Smooth muscle cell (in vitro differentiated cells): ENCODE data around the gene ITCH. TPM values are rescaled to one million over a fixed set of nuclear protein-coding genes. Genes with fewer than 3 reads are reported as not detected.
"Not testable (repeated sequence)": the region's sequence is repeated elsewhere in the genome, so short reads cannot be mapped to it uniquely, and the experiment has no call there.

ENCODE experiments used
- DNase-seq: peaks from one replicate; lab custom pipeline; 2025; ENCODE audit not compliant: unreplicated experiment; lab: John Stamatoyannopoulos, UW
- H2AFZ ChIP-seq: fragments of 200-600 bp; sonication (generic); 2 replicates; pipeline ENCODE4 v1.6.0; 2016; ENCODE audit warnings: antibody characterized with exemption, low read depth, mild to moderate bottlenecking
- H3F3A ChIP-seq: fragments of 200-600 bp; sonication (generic); 2 replicates; pipeline ENCODE4 v1.6.0; 2017; ENCODE audit warnings: antibody characterized with exemption, low read depth
- H3K27ac ChIP-seq: fragments of 200-600 bp; sonication (generic); 2 replicates; pipeline ENCODE4 v1.5.1; 2016; ENCODE audit warnings: low read depth, mild to moderate bottlenecking
- H3K27me3 ChIP-seq: fragments of 200-600 bp; sonication (generic); 2 replicates; pipeline ENCODE4 v1.6.1; 2016; ENCODE audit warnings: low read depth, mild to moderate bottlenecking
- H3K36me3 ChIP-seq: fragments of 200-600 bp; sonication (generic); 2 replicates; pipeline ENCODE4 v1.5.1; 2016; ENCODE audit warnings: low read depth
- H3K4me1 ChIP-seq: fragments of 200-600 bp; sonication (generic); 2 replicates; pipeline ENCODE4 v1.5.1; 2016; ENCODE audit warnings: low read depth
- H3K4me2 ChIP-seq: fragments of 200-600 bp; sonication (generic); 2 replicates; pipeline ENCODE4 v1.6.0; 2016; ENCODE audit warnings: mild to moderate bottlenecking
- H3K4me3 ChIP-seq: fragments of 200-600 bp; sonication (generic); 2 replicates; pipeline ENCODE4 v1.5.1; 2016; ENCODE audit warnings: mild to moderate bottlenecking
- H3K79me2 ChIP-seq: fragments of 200-600 bp; sonication (generic); 2 replicates; pipeline ENCODE4 v1.6.0; 2016; ENCODE audit warnings: low read depth, mild to moderate bottlenecking
- H3K9ac ChIP-seq: fragments of 200-600 bp; sonication (generic); 2 replicates; pipeline ENCODE4 v1.6.0; 2016; ENCODE audit warnings: low read depth
- H3K9me3 ChIP-seq: fragments of 200-600 bp; sonication (generic); replicated peaks from 2 replicates; pipeline ENCODE4 v1.5.1; 2016; ENCODE audit warnings: low read depth
- H4K20me1 ChIP-seq: fragments of 200-600 bp; sonication (generic); 2 replicates; pipeline ENCODE4 v1.6.0; 2016; ENCODE audit warnings: low read depth
- WGBS: methylation state at CpG from one replicate; pipeline ENCODE4 v1.1.7; 2016; ENCODE audit warnings: low lambda C conversion rate; 5-methylcytosine and 5-hydroxymethylcytosine counted together
- polyA plus RNA-seq: library from polyadenylated mRNA; unstranded; fragments of >200 nt; fragmentation: Nextera tagmentation; extraction: Ambion mirVana; gene quantifications from 2 replicates; pipeline ENCODE4 v1.2.1, GENCODE V29; 2016
- total RNA-seq: library from RNA; depleted of rRNA; stranded (reverse); fragments of >200 nt; gene quantifications from 2 replicates; pipeline ENCODE4 v1.2.3, GENCODE V29; 2014
- TF ChIP-seq, protein P1 (sequence below): fragments of 200-600 bp; sonication (generic); IDR thresholded peaks from 2 replicates; pipeline ENCODE4 v1.5.1; 2017; ENCODE audit warnings: borderline replicate concordance, mild to moderate bottlenecking, antibody characterized with exemption; ENCODE audit not compliant: insufficient read depth, poor library complexity, severe bottlenecking

Gene ITCH
- total and polyA plus RNA-seq, 2 experiments from 2014 or later = 21.9 to 96.7 TPM

DNA sequence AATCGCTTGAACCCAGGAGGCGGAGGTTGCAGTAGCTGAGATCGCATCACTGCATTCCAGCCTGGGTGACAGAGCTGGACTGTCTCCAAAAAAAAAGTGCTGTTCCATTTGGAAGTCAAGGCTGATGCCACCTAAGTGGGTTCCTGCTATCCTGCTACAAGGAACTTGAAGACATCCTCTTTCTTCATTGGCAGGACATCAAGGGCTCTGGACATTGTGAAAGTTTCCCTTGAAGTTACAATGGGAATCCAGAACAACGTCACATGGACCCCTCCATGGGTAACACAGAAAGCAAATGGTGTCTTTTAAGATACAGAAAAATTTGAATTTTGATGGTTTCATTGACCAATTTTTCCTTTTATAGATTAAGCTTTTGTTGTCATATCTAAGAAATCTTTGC is 15.5 kb upstream of the ITCH start:
- TF ChIP-seq, protein P1, sequence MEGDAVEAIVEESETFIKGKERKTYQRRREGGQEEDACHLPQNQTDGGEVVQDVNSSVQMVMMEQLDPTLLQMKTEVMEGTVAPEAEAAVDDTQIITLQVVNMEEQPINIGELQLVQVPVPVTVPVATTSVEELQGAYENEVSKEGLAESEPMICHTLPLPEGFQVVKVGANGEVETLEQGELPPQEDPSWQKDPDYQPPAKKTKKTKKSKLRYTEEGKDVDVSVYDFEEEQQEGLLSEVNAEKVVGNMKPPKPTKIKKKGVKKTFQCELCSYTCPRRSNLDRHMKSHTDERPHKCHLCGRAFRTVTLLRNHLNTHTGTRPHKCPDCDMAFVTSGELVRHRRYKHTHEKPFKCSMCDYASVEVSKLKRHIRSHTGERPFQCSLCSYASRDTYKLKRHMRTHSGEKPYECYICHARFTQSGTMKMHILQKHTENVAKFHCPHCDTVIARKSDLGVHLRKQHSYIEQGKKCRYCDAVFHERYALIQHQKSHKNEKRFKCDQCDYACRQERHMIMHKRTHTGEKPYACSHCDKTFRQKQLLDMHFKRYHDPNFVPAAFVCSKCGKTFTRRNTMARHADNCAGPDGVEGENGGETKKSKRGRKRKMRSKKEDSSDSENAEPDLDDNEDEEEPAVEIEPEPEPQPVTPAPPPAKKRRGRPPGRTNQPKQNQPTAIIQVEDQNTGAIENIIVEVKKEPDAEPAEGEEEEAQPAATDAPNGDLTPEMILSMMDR = no peak
- no peak for DNase-seq
- no peaks in the 10 kb centered on the region for H4K20me1 ChIP-seq
- no peaks in the 10 kb centered on the region for H3K27me3 ChIP-seq
- H2AFZ ChIP-seq = no peak overlapping the region
- H3F3A ChIP-seq = no peaks in the 10 kb centered on the region
- H3K4me3 ChIP-seq = no peak overlapping the region
- H3K27ac ChIP-seq = no peak overlapping the region
- H3K4me2 ChIP-seq = no peak overlapping the region
- no peaks in the 10 kb centered on the region for H3K9me3 ChIP-seq
- H3K4me1 ChIP-seq = no peaks in the 10 kb centered on the region
- no peak overlapping the region for H3K9ac ChIP-seq
- no peaks in the 10 kb centered on the region for H3K79me2 ChIP-seq
- 96% methylated on average over 4 of the region's 4 CpGs for WGBS
- H3K36me3 ChIP-seq = no peaks in the 10 kb centered on the region

DNA sequence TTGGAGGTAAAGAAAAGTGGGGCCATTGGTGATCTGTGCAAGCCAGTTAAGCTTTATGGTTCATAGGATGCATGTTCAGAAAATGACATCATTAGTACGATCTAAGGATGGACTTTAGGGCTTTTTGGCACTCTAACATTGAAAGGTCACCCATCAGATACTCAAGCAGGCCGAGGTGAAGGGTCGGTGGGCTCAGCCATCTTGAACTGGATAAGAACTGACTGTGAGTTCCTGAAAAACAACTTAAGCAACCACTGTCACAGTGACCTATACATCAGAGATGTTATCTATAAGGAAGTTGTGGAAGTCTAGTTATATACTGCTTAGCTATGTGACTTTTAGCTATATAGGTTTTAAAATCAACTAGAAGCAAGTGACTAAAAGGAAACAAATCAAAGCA is 13.0 kb upstream of the ITCH start:
- Histone ChIP-seq H2AFZ (no peak overlapping the region), H3K27ac (no peak overlapping the region), H4K20me1 (no peaks in the 10 kb centered on the region), H3K27me3 (no peaks in the 10 kb centered on the region), H3K36me3 (no peaks in the 10 kb centered on the region), H3K9me3 (no peaks in the 10 kb centered on the region), H3K79me2 (no peaks in the 10 kb centered on the region), H3K4me1 (no peaks in the 10 kb centered on the region), H3K4me3 (no peak overlapping the region), H3K9ac (no peak overlapping the region), H3K4me2 (no peak overlapping the region), H3F3A (no peaks in the 10 kb centered on the region)
- TF ChIP-seq, protein P1 = no peak
- WGBS = 90% methylated on average over 3 of the region's 3 CpGs
- no peak for DNase-seq

DNA sequence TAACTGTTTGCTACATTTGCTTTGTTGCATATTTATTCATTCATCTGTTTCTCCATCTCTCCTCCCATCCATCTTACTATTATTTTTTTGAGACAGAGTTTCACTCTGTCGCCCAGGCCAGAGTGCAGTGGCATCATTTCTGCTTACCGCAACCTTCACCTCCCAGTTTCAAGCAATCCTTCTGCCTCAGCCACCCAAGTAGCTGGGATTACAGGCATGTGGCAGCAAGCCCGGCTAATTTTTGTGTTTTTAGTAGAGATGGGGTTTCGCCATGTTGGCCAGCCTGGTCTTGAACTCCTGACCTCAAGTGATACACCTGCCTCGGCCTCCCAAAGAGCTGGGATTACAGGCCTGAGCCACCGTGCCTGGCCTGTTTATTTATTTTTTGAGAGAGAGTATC is 9.6 kb upstream of the ITCH start:
- H3K36me3 ChIP-seq, H3K4me2 ChIP-seq, DNase-seq, H3K9ac ChIP-seq, H3F3A ChIP-seq, H3K4me1 ChIP-seq, H2AFZ ChIP-seq, H3K9me3 ChIP-seq, H3K79me2 ChIP-seq, H3K4me3 ChIP-seq, H3K27me3 ChIP-seq, H3K27ac ChIP-seq, H4K20me1 ChIP-seq: not testable (repeated sequence)
- 95% methylated on average over 6 of the region's 6 CpGs for WGBS

DNA sequence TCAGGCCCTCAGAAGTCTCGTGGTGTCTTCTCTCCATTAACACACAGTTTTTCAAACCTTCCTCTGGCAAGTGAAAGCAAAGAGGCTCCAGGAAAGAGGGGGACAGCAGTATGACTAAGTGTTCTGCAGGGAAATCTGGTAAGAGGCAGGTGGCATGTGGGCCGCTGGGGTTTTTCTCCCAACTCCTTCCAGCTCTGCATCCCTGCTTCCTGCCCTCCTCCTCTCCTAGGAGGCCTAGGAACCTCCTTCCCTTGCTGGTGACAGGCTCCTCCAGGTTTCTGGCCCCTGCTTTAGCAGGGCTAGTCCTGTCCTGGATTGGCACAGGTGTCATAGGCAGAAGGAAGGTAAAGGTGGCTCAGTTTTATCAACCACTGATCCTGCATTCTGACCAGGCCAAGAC is 7.6 kb upstream of the ITCH start:
- H3K36me3 ChIP-seq = no peaks in the 10 kb centered on the region
- H3K4me3 ChIP-seq = no peak overlapping the region
- TF ChIP-seq, protein P1 = no peak
- H3K27me3 ChIP-seq = no peaks in the 10 kb centered on the region
- H3K9ac ChIP-seq = no peak overlapping the region
- no peak overlapping the region for H3K27ac ChIP-seq
- H2AFZ ChIP-seq = no peak overlapping the region
- H3F3A ChIP-seq = no peaks in the 10 kb centered on the region
- H4K20me1 ChIP-seq = no peaks in the 10 kb centered on the region
- H3K4me1 ChIP-seq = no peaks in the 10 kb centered on the region
- H3K4me2 ChIP-seq = no peak overlapping the region
- H3K9me3 ChIP-seq = no peaks in the 10 kb centered on the region
- no peaks in the 10 kb centered on the region for H3K79me2 ChIP-seq
- 85% methylated on average over 2 of the region's 2 CpGs for WGBS
- DNase-seq = no peak

DNA sequence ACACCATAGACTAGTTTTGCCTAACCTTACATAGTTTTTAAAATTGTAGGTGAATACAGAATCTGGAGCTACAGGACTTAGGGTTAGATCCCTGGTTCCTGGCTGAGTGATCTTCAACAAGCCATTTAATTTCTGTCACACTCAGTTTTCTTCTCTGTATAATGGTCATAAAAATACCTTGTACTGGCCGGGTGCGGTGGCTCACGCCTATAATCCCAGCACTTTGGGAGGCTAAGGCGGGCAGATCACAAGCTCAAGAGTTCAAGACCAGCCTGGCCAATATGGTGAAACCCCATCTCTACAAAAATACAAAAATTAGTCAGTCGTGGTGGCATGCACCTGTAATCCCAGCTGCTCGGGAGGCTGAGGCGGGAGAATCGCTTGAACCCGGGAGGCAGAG is 3.3 kb upstream of the ITCH start:
- DNase-seq, H3F3A ChIP-seq, H3K27ac ChIP-seq, H3K9ac ChIP-seq, H3K4me3 ChIP-seq, H3K4me1 ChIP-seq, H2AFZ ChIP-seq, H3K4me2 ChIP-seq, H3K27me3 ChIP-seq, H3K36me3 ChIP-seq, H4K20me1 ChIP-seq, H3K9me3 ChIP-seq: not testable (repeated sequence)
- H3K79me2 ChIP-seq = peaks cover 17% of the 10 kb centered on the region
- WGBS = 95% methylated on average over 9 of the region's 9 CpGs
